Fibroblast of the conjunctiva (primary cell): ENCODE measurements around the gene PRAMEF18.
"Not testable (repeated sequence)": the region's sequence is repeated elsewhere in the genome, so short reads cannot be mapped to it uniquely, and the experiment has no call there.

Experiments used
- DNase-seq: peaks from one replicate; pipeline ENCODE4 v3.0.0-alpha.2; 2010; ENCODE audit warnings: low read depth

PRAMEF18 gene

GRCh38 chr1:13208712-13209111 lies 17.2 kb downstream of the PRAMEF18 start:
- not testable (repeated sequence) for DNase-seq

- DNase-seq = not testable (repeated sequence)
Observed at GRCh38 chr1:13201309-13201708, 24.6 kb downstream of the PRAMEF18 start, which contains the start of gene PRAMEF13. Gene PRAMEF13, minus strand, starts transcription at chr1:13201409. Its CDS starts 1,820 bp downstream, at chr1:13199589.
